Cardiac fibroblast (primary cell): ENCODE results near the gene IL1RL1.

ENCODE experiments used
- DNase-seq, 2 donors: peaks; one replicate each; pipeline versions ENCODE4 v3.0.0 to v3.0.0-alpha.2; 2010; ENCODE audit warnings: low read depth in 2 of 2
- H3K4me3 ChIP-seq, 2 donors: replicated peaks in 1 of 2; 1 replicate in 1 of 2; 2 replicates in 1 of 2; pipeline ENCODE4 v1.5.1; 2011; ENCODE audit warnings: low read depth in 2 of 2, low read length in 2 of 2, mild to moderate bottlenecking in 2 of 2, moderate library complexity in 1 of 2
- TF ChIP-seq, protein P1 (sequence below): IDR thresholded peaks from one replicate; pipeline ENCODE4 v1.5.1; 2011; ENCODE audit warnings: low read depth, mild to moderate bottlenecking, low read length, inconsistent platforms

The IL1RL1 gene

GRCh38 chr2:102355526-102356380 is 44.4 kb downstream of the IL1RL1 start, which contains the start of gene IL18R1:
Gene IL18R1, plus strand, starts transcription at chr2:102355796. Its CDS starts 6,865 bp downstream, at chr2:102362661.
- peak; percentile 72 to 88 for DNase-seq
- H3K4me3 ChIP-seq = peak within 1 kb of the TSS; percentile 76 to 92
- TF ChIP-seq, protein P1, sequence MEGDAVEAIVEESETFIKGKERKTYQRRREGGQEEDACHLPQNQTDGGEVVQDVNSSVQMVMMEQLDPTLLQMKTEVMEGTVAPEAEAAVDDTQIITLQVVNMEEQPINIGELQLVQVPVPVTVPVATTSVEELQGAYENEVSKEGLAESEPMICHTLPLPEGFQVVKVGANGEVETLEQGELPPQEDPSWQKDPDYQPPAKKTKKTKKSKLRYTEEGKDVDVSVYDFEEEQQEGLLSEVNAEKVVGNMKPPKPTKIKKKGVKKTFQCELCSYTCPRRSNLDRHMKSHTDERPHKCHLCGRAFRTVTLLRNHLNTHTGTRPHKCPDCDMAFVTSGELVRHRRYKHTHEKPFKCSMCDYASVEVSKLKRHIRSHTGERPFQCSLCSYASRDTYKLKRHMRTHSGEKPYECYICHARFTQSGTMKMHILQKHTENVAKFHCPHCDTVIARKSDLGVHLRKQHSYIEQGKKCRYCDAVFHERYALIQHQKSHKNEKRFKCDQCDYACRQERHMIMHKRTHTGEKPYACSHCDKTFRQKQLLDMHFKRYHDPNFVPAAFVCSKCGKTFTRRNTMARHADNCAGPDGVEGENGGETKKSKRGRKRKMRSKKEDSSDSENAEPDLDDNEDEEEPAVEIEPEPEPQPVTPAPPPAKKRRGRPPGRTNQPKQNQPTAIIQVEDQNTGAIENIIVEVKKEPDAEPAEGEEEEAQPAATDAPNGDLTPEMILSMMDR = peak; percentile 35

GRCh38 chr2:102356381-102356712 is 45.0 kb downstream of the IL1RL1 start:
- peak overlapping the region; percentile 76 to 92 for H3K4me3 ChIP-seq
- DNase-seq = no peak
- TF ChIP-seq, protein P1 = no peak

DNA sequence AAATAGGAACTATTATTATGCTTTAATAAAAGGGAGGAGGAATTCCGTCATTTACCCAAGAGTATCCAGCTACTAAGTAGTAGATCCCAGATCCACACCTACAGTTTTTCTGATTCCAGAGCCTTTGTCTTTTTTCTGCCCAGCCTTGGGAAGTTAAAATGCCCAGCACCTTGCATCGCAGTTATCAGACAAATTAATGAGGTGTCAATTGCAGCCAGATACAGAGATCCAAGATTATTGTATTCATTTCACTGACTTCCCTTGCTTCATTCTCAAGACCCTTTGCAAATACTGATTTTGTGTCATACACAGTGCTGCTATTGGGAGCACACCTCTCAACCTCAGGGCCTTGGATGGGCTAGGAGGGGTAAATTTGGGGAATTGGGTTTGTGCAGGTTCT is 45.4 kb downstream of the IL1RL1 start:
- peak overlapping the region in 1 of 2 donors; percentile 17 for H3K4me3 ChIP-seq
- no peak for DNase-seq
- TF ChIP-seq, protein P1 = no peak

- no peak for DNase-seq
- H3K4me3 ChIP-seq = no peak overlapping the region
Observed at GRCh38 chr2:102357937-102358336, 46.6 kb downstream of the IL1RL1 start.

GRCh38 chr2:102358496-102358895 is 47.1 kb downstream of the IL1RL1 start:
- DNase-seq = no peak
- H3K4me3 ChIP-seq = no peak overlapping the region
- TF ChIP-seq, protein P1 = no peak

More at GRCh38 chr2:102357937-102358336, 46.6 kb downstream of the IL1RL1 start:
- TF ChIP-seq, protein P1 = no peak

GRCh38 chr2:102359527-102359926 is 48.2 kb downstream of the IL1RL1 start:
- no peak overlapping the region for H3K4me3 ChIP-seq
- TF ChIP-seq, protein P1 = no peak
- peak in 1 of 2 donors; percentile 25 for DNase-seq
